ENCODE measurements around the gene HTR3D.

GRCh38 chr3:184011230-184011876, 20.2 kb upstream of the HTR3D start:
- TF ChIP-seq POLR2A (IDR thresholded peaks at IDR 0.05) (no peak), CTCF (IDR thresholded peaks at IDR 0.05) (no peak)

Measured in adrenal gland (tissue), 5 donors.